ENCODE results near the gene FANCM.
"Not testable (repeated sequence)": the region's sequence is repeated elsewhere in the genome, so short reads cannot be mapped to it uniquely, and the experiment has no call there.

FANCM gene

DNA sequence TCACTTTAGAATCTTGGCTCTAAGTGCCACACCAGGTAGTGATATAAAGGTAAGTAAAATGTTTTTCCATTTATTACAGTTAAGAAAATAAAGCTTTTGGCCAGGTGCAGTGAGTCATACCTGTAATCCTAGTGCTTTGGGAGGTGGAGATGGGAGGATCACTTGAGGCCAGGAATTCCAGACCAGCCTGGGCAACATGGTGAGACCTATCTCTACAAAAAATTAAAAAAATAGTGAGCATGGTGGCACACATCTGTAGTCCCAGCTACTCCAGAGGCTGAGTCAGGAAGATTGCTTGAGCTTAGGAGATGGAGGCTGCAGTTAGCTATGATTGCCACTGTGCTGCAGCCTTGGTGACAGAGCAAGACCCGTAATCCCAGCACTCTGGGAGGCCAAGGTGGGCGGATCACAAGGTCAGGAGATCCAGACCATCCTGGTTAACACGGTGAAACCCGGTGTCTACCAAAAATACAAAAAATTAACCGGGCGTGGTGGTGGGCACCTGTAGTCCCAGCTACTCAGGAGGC lies 5.0 kb downstream of the FANCM start:
- DNase-seq (ENCODE audit: low read depth in 2 of 2) = no peak

GRCh38 chr14:45142083-45142482 lies 6.4 kb downstream of the FANCM start:
- DNase-seq (ENCODE audit: low read depth in 2 of 2) = not testable (repeated sequence)

DNA sequence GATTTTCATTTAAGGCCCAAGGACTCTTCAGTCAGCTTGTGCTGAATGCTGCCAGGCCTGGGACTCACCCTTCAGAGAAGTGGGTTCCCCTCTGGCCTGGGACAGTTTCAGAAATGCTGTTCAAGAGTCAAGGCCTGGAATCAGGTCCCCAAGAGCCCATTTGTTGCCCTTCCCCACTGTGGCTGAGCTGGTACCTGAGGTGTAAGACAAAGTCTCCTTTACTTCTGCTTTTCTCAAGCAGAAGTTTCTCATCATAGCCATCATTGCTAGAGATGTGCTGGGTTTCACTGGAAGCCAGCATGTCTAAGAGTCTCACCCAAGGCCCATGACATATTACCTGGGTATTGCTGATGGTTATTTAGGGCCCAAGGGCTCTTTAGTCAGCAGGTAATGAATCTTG lies 8.9 kb downstream of the FANCM start:
- no peak for DNase-seq (ENCODE audit: low read depth in 2 of 2)

DNA sequence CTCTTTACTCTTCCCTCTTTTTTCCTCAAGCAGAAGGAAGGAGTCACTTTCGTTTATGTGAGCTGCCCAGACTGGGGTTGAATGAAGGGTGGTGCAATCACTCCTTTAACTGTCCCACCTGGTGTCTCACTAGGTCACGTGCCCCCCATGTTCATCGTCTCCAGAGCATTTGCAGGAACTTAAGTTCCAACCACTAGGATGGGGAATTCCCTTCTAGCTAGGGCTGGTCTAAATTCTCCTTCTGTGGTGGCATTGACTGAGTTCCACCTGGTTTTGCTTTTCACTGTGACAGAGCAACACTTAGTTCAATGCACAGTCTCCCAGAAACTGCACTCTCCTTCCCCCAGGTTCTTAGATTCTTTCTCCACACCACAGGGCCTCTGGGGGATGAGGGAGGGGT lies 9.5 kb downstream of the FANCM start:
- no peak for DNase-seq (ENCODE audit: low read depth in 2 of 2)

DNA sequence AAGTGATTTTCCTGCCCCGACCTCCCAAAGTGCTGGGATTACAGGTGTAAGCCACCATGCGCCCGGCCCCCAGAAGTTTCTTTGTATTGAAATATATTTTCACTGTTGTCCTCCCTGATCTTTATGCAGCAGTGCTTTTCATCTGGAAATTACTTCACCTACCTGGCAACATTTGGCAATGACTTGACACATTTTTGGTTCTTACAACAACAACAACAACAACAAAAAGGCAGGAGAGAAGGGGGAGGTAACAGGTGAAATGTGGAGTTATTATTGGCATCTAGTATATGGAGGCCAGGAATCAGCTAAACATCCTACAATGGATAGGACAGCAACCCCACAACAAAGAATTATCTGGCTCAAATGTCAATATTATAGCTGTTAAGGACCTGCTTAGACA lies 13.9 kb downstream of the FANCM start:
- no peak for DNase-seq (ENCODE audit: low read depth in 2 of 2)

DNA sequence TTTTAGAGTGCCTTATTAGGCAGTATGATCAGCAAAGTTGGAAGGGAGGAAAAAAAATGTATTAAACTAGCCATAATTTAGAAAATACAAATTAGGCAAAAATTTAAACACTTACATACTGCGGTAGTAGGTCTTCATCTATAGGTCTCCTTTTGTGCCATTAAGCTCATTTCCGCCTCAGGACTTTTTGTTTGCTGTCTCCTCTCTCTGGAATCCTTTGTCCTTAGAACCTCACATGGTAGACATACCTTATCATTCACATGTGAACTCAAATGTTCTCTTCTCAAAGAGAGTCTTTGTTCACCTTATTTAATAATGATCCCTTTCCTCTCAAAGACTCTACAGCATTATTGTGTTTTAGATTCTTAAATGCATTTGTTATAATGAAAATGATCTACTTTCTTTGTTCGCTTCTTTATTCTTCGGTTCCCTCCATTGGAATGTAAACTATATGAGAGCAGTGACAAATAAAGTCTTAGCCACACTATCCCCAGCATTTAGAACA lies 14.7 kb downstream of the FANCM start:
- no peak for DNase-seq (ENCODE audit: low read depth in 2 of 2)

DNA sequence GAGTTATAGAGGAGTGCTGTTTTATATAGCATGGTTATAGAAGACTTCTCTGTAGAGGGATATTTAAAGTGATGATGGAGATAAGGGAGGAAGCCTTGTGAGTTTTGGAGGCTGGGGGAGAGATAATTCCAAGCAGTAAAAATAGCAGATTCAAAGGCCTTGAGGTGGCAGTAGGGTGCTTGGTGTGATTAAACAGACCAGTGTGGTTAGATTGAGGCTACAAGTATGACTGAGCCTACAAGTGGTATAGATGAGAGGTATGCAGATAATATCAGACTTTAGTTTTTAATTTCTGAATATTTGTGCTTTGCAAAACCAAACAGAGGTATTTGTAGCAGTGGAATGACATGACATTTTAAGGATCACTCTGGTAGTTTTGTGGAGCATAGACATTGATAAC lies 20.3 kb downstream of the FANCM start:
- no peak for DNase-seq (ENCODE audit: low read depth in 2 of 2)

- no peak for DNase-seq (ENCODE audit: low read depth in 2 of 2)
Measured at GRCh38 chr14:45169906-45170305, 34.2 kb downstream of the FANCM start.

DNA sequence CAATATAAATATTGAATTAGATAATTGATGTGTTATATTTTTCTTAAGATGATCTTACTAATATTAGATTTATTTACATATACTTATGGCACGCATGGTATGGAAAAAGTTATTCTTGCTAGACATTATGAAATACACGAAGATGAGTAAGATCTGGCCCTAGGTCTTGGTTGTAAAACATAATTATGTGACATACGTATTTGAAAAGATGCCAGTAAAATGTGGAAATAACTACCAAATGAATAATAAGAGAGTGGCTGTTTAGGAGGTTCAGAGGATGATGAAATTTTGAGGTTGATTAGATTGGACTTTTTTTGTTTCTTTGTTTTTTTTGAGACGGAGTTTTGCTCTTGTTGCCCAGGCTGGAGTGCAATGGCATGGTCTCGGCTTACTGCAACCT lies 41.3 kb downstream of the FANCM start:
- no peak for DNase-seq (ENCODE audit: low read depth in 2 of 2)

DNA sequence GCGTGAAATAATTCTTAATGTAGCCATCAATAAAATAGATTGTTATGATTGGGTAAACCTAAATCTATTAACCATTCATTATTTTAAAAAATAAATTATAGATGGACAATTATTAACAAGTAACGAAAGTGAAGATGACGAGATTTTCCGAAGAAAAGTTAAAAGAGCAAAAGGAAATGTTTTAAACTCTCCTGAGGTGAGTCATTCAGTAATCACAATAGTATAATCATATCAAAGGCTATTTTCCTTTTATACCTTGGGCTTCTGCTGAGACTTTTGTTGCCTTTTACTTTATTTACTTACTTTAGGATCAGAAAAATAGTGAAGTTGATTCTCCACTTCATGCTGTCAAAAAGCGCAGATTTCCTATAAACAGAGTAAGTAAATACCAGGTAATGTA lies 45.6 kb downstream of the FANCM start:
- DNase-seq (ENCODE audit: low read depth in 2 of 2) = no peak

DNA sequence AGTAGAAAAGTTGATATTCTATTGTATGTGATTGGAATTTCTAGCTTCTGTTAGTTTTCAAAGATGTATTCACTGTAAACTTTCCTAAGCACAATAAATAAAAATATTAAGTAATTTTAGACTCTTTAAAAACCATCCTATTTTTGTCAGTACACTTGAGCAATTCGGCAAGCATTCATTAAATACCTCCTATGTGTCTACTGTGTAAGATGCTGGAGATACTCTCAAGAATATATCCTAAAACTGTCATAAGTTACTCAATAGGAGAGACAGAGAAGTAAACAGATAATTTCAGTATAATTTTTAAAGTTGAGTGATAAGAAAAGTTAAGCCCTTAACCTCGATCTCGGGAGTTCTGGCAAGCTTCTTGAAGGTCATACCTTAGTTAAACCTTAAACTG lies 46.1 kb downstream of the FANCM start:
- no peak for DNase-seq (ENCODE audit: low read depth in 2 of 2)

- DNase-seq (ENCODE audit: low read depth in 2 of 2) = no peak
Measured at GRCh38 chr14:45185100-45185814, 49.5 kb downstream of the FANCM start.

GRCh38 chr14:45194964-45195363 lies 59.2 kb downstream of the FANCM start:
- no peak for DNase-seq (ENCODE audit: low read depth in 2 of 2)

DNA sequence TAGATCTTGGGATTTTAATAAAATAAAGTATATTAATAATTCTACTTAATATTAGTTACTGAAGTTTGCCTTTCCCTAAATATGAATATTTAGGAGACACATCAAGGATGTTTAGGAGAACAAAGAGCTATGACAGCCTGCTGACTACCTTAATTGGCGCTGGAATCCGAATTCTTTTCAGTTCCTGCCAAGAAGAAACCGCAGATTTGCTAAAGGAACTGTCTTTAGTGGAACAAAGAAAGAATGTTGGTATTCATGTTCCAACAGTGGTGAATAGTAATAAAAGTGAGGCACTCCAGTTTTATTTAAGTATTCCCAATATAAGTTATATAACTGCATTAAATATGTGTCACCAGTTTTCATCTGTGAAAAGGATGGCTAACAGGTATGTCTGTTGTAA lies 62.8 kb downstream of the FANCM start:
- DNase-seq (ENCODE audit: low read depth in 2 of 2) = no peak

DNA sequence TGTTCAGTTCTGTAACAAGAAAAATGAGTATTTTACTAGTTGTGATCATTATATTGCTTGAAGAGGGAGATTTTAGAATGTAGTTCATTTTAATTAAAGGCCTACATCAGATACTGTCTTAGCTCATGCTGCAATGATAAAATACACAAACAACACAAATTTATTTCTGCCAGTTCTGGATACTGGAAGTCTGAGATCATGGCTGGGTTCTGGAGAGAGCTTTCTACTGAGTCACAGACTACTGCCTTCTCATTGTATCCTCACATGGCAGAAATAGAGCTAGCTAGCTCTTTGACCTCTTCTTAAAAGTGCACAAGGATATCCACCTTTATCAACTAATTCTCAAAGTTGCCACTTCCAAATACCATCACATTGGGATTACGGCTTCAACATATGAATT lies 63.5 kb downstream of the FANCM start:
- DNase-seq (ENCODE audit: low read depth in 2 of 2) = no peak

DNA sequence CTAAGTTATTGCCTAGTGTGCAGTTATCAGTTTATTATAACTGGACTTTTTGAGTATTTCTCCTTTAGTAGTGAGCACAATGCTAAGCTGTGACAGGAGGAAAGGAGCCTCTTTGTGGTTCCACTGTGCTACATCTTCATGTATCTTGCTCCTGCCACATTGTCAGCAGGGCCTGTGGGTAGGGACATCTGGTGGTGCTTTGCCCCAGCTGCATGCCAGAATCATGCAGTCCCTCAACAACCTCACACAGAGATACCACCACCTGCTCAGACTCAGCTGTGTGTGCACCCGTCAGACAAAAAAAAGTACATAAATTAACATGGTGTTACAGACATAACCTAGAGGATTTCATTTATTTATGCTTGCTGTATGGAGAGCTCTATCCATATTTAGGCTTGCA lies 66.2 kb downstream of the FANCM start:
- no peak for DNase-seq (ENCODE audit: low read depth in 2 of 2)

- no peak for DNase-seq (ENCODE audit: low read depth in 2 of 2)
Measured at GRCh38 chr14:45204241-45204640, 68.5 kb downstream of the FANCM start.

DNA sequence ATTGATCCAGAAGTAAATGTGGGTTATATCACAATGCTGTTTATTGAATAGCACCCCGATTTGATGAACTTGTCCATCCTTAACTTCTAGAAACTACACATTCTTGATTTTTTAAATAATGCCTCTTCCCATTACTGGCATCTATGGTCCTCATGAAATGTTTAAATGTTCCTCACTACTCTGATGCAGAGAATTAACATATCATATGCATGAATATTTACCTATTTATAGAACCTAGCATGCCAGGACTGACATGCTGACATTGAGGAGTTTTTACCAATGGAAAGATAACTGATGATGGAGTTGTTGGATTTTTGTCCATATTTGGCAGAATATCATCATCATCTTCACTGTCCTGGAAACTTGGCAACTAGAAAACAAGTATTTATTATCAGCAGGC lies 74.4 kb downstream of the FANCM start:
- DNase-seq (ENCODE audit: low read depth in 2 of 2) = no peak

DNA sequence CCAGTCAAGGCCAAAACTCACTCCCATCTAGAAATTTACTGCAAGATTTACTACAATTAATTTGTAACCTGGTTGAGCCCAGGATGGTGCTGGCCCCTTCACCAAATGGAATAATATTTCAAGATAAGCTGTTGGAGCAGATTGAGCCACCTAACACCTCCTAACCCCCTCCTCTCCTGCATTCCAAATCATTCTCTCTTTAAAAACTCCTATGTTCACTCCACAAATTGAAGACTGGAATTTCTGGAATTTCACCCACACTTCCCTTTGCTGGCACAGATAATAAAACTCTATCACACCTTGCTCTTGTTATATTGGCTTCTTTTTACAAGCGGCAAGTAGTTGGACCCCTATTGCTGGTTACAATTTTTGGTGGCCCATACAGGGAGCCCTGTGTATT lies 75.6 kb downstream of the FANCM start:
- DNase-seq (ENCODE audit: low read depth in 2 of 2) = no peak

DNA sequence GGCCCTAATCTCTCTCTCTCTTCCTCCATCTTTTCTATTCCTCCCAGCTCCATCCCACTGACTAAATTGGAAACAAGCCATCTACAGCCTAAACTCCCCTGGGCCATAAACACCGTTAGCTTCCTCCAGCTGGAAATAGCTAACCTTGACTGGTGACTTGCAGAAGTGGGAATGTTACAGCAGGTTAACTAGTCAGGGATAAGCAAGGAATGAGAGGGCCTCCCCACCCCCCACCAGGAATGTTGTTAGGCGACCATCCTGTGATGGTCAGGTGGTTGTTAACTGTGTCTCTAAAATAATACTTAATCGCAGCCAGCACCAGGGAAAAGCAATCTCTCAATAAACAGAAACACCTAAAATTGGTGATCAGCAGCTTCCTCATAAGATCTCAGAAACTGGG lies 76.5 kb downstream of the FANCM start:
- DNase-seq (ENCODE audit: low read depth in 2 of 2) = no peak

GRCh38 chr14:45213716-45214115 lies 78.0 kb downstream of the FANCM start:
- DNase-seq (ENCODE audit: low read depth in 2 of 2) = not testable (repeated sequence)

- not testable (repeated sequence) for DNase-seq (ENCODE audit: low read depth in 2 of 2)
Measured at GRCh38 chr14:45214341-45214740, 78.6 kb downstream of the FANCM start.

DNA sequence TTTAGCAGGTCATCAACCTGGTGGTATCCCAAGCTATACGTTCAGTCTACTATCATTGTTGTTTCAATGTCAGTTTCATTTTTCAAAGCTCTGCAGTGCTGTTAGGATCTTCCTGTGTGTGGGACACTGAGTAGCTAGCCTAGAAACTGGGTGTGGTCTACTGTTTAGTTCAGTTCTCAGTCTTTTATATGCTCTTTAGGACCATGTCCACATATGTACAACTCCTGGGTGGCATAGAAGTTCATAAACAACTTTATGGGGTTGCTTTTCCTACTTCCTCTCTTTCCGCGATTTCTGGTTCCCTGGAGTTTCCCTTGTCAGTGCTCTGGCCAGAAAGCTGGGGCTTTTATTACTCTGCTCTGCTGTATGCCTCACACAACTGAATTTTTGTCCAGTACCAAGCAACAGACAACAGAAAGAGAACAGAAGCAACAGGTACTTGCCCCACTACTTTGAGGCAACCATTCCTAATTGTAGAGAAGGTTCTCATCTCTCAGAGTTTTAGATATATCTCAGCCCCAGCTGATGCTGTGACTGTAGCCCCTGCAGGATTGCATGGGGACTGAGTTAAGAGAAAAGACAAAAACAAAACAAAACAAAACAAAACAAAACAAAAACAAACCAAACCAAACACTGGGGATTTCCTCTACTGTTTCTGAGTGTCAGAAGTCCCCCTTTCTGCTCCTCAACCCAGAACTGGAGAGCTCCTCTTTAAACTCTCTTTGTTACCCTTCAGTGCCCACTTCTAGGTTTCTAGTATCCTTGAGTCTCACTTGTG lies 86.9 kb downstream of the FANCM start:
- DNase-seq (ENCODE audit: low read depth in 2 of 2) = no peak
